ENCODE measurements around the gene SLC11A1.

DNA sequence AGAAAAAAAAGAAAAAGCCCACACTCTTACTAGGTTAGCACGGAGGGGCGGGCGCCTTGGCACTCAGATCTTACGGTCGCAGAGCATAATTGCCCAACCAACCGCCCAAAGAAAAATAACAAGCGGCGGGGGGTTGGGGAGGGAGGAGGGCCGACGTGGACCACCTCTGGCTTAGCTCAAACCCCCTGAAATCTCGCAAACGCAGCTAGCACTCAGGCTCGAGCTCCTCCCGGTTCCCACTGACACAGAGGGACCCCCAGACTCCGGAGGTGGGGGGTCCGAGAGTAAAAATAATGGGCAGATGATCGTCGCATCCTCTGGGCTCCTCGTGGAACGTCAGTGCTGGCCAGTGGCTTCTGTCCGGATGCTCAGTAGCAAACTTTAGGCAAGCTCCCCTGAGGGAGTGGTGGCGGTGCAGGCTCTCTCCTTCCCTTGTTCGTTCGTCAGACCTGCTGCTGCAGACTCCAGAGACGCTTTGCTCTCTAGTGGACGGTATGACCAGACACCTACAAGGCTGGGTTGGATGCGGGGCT lies 13.4 kb upstream of the SLC11A1 start:
- TF ChIP-seq CTCF (IDR thresholded peaks at IDR 0.05): no peak
- TF ChIP-seq POLR2A (IDR thresholded peaks at IDR 0.05): no peak
- TF ChIP-seq POLR2AphosphoS5 (IDR thresholded peaks at IDR 0.05): peak in 2 of 3 donors; percentile 1 to 3

Data from stomach (tissue), 4 donors.